ENCODE data around the gene ABCA4.

Gene ABCA4

DNA sequence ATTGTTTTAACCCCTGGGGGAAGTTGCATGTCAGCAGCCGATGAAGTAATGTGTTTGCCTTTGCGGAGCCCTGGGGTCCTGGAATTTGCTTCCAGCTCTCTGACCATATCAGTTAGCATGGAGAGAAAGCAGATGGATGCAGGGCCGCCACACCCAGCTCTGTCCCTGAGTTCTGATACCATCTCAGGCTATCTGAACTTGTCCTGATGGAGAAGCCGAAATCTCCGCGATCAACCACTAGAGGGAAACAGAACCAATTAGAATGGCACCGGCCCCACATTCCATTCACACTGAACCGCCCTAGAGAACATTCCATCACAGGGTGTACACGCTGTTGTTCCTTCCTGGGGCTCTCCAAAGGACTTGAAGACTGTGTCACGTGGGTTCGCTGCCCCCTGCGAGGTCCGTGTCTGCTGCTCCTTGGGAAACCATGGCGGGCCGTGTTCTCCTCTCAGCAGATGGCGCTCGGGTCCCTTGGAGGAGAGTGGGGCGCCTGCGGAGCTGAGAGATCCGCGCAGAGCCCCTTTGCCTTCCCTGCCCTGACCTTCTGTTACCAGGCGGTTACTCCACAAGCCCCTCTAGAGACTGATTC is 75.4 kb downstream of the ABCA4 start:
- Histone ChIP-seq H3K27me3 (no peaks in the 10 kb centered on the region), H3K9ac (no peak overlapping the region), H4K20me1 (no peaks in the 10 kb centered on the region), H3K4me2 (peak overlapping the region; percentile 57), H3K9me3 (no peaks in the 10 kb centered on the region), H3K4me3 (0 out of 2 replicates have a peak overlapping the region, but pooled peaks have one; percentile 26), H3K4me1 (peaks cover 23% of the 10 kb centered on the region), H3K36me3 (no peaks in the 10 kb centered on the region), H3K27ac (no peak overlapping the region)
- no peak for TF ChIP-seq Cebpa-rat (IDR thresholded peaks at IDR 0.05)

DNA sequence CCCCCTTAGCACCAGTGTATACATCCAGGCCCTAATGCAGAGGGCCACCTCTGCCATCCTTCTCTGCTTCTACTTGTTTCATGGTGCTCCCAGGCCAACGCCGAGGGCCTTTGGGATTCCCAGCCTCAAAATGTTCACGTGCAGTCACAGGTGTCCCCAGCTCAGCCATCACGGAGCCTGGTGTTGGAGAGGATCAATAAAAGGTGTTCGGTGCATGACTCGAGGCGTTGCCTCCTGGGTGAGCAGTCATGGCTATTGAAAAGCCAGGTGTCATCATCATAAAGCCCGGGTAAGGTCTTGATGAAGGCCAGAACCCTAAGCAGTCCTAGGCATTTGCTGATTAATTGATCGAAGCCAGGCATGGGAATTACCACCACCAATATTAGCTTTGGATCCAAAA is 76.1 kb downstream of the ABCA4 start:
- H3K27ac ChIP-seq: no peak overlapping the region
- H3K4me2 ChIP-seq: peak overlapping the region; percentile 67
- no peak overlapping the region for H3K4me3 ChIP-seq
- no peak for TF ChIP-seq Cebpa-rat (IDR thresholded peaks at IDR 0.05)
- H3K36me3 ChIP-seq: no peaks in the 10 kb centered on the region
- no peak overlapping the region for H3K9ac ChIP-seq
- peaks cover 23% of the 10 kb centered on the region for H3K4me1 ChIP-seq
- no peaks in the 10 kb centered on the region for H3K9me3 ChIP-seq
- no peaks in the 10 kb centered on the region for H3K27me3 ChIP-seq
- no peaks in the 10 kb centered on the region for H4K20me1 ChIP-seq

GRCh38 chr1:94044290-94044790 is 76.6 kb downstream of the ABCA4 start:
- TF ChIP-seq Cebpa-rat (IDR thresholded peaks at IDR 0.05): no peak

GRCh38 chr1:94043738-94044289 is 77.1 kb downstream of the ABCA4 start:
- Histone ChIP-seq H3K4me2 (peak overlapping the region; percentile 67), H3K9ac (no peak overlapping the region), H4K20me1 (no peaks in the 10 kb centered on the region), H3K36me3 (no peaks in the 10 kb centered on the region), H3K4me3 (no peak overlapping the region), H3K4me1 (peaks cover 23% of the 10 kb centered on the region), H3K27ac (0 out of 2 replicates have a peak overlapping the region, but pooled peaks have one; percentile 15), H3K27me3 (no peaks in the 10 kb centered on the region), H3K9me3 (no peaks in the 10 kb centered on the region)
- no peak for TF ChIP-seq Cebpa-rat (IDR thresholded peaks at IDR 0.05)

More at GRCh38 chr1:94044290-94044790, 76.6 kb downstream of the ABCA4 start:
- Histone ChIP-seq H3K36me3 (no peaks in the 10 kb centered on the region), H3K27me3 (no peaks in the 10 kb centered on the region), H3K4me2 (peak overlapping the region; percentile 67), H3K4me3 (no peak overlapping the region), H4K20me1 (no peaks in the 10 kb centered on the region), H3K4me1 (peaks cover 23% of the 10 kb centered on the region), H3K9me3 (no peaks in the 10 kb centered on the region), H3K9ac (no peak overlapping the region), H3K27ac (0 out of 2 replicates have a peak overlapping the region, but pooled peaks have one; percentile 15)

- H3K4me3 ChIP-seq: no peak overlapping the region
- H3K27ac ChIP-seq: no peak overlapping the region
- H3K4me2 ChIP-seq: no peak overlapping the region
- no peak for TF ChIP-seq Cebpa-rat (IDR thresholded peaks at IDR 0.05)
- no peak overlapping the region for H3K9ac ChIP-seq
- no peaks in the 10 kb centered on the region for H3K27me3 ChIP-seq
- H3K36me3 ChIP-seq: no peaks in the 10 kb centered on the region
- H4K20me1 ChIP-seq: no peaks in the 10 kb centered on the region
- peaks cover 30% of the 10 kb centered on the region for H3K4me1 ChIP-seq
- no peaks in the 10 kb centered on the region for H3K9me3 ChIP-seq
These were observed 78.6 kb downstream of the ABCA4 start for GRCh38 chr1:94042388-94042787.

- H3K4me1 ChIP-seq: peaks cover 38% of the 10 kb centered on the region
- TF ChIP-seq Cebpa-rat (IDR thresholded peaks at IDR 0.05): no peak
- no peak overlapping the region for H3K4me3 ChIP-seq
- no peaks in the 10 kb centered on the region for H3K27me3 ChIP-seq
- H4K20me1 ChIP-seq: no peaks in the 10 kb centered on the region
- H3K4me2 ChIP-seq: no peak overlapping the region
- H3K9me3 ChIP-seq: no peaks in the 10 kb centered on the region
- no peaks in the 10 kb centered on the region for H3K36me3 ChIP-seq
- no peak overlapping the region for H3K27ac ChIP-seq
- no peak overlapping the region for H3K9ac ChIP-seq
These were observed 80.9 kb downstream of the ABCA4 start for GRCh38 chr1:94039871-94040569.

- no peaks in the 10 kb centered on the region for H4K20me1 ChIP-seq
- no peaks in the 10 kb centered on the region for H3K27me3 ChIP-seq
- no peaks in the 10 kb centered on the region for H3K9me3 ChIP-seq
- H3K4me3 ChIP-seq: no peak overlapping the region
- H3K36me3 ChIP-seq: no peaks in the 10 kb centered on the region
- TF ChIP-seq Cebpa-rat (IDR thresholded peaks at IDR 0.05): no peak
- H3K4me2 ChIP-seq: no peak overlapping the region
- no peak overlapping the region for H3K9ac ChIP-seq
- no peak overlapping the region for H3K27ac ChIP-seq
- H3K4me1 ChIP-seq: peaks cover 36% of the 10 kb centered on the region
These were observed 81.5 kb downstream of the ABCA4 start for GRCh38 chr1:94039514-94039870.

DNA sequence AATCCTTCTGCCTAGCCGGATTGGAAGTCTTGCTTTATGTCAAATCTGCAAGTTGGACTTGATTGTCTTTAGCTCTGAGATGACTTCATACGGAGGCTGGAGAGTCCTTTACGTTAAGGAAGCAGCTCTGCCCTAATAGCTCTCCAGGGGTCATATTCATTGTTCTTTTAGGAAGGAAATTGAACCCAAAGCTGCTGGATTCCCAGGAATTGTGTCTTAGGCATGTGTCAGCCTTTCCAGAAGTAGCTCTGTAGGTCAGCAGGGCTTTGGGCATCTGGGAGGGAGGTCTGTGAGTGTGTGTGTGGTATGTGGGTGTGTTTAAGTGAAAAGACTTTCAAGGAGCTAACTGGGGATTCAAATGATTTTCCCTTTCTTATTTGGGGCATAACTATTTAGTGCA is 82.4 kb downstream of the ABCA4 start:
- H3K4me1 ChIP-seq: peaks cover 30% of the 10 kb centered on the region

GRCh38 chr1:94037392-94038229 is 83.3 kb downstream of the ABCA4 start:
- H3K27ac ChIP-seq: no peak overlapping the region
- no peak overlapping the region for H3K9ac ChIP-seq

More for the DNA sequence above, 82.4 kb downstream of the ABCA4 start:
- H3K9me3 ChIP-seq: no peaks in the 10 kb centered on the region
- H3K4me2 ChIP-seq: no peak overlapping the region
- H4K20me1 ChIP-seq: no peaks in the 10 kb centered on the region
- no peak overlapping the region for H3K27ac ChIP-seq
- no peaks in the 10 kb centered on the region for H3K36me3 ChIP-seq
- H3K27me3 ChIP-seq: no peaks in the 10 kb centered on the region
- H3K9ac ChIP-seq: no peak overlapping the region
- H3K4me3 ChIP-seq: no peak overlapping the region
- no peak for TF ChIP-seq Cebpa-rat (IDR thresholded peaks at IDR 0.05)

More at GRCh38 chr1:94037392-94038229, 83.3 kb downstream of the ABCA4 start:
- Histone ChIP-seq H3K4me1 (peaks cover 32% of the 10 kb centered on the region), H4K20me1 (no peaks in the 10 kb centered on the region), H3K36me3 (no peaks in the 10 kb centered on the region), H3K9me3 (no peaks in the 10 kb centered on the region), H3K4me2 (peak overlapping the region; percentile 30; the same call in 1 of the 2 replicates), H3K4me3 (no peak overlapping the region), H3K27me3 (no peaks in the 10 kb centered on the region)
- no peak for TF ChIP-seq Cebpa-rat (IDR thresholded peaks at IDR 0.05)
